Fibroblast of pulmonary artery (primary cell): Measurements from ENCODE around the gene XRN2.

Experiments used
- DNase-seq: peaks from one replicate; pipeline ENCODE4 v3.0.0-alpha.2; 2010; ENCODE audit warnings: low read depth
- H3K4me3 ChIP-seq: replicated peaks from 2 replicates; pipeline ENCODE4 v1.5.1; 2011; ENCODE audit warnings: low read depth, mild to moderate bottlenecking, control low read depth, low read length, moderate library complexity
- CTCF ChIP-seq: IDR thresholded peaks from 2 replicates; pipeline ENCODE4 v1.5.1; 2011; ENCODE audit warnings: mild to moderate bottlenecking, control low read depth, low read length, inconsistent platforms; ENCODE audit errors: missing control alignments

Gene XRN2

DNA sequence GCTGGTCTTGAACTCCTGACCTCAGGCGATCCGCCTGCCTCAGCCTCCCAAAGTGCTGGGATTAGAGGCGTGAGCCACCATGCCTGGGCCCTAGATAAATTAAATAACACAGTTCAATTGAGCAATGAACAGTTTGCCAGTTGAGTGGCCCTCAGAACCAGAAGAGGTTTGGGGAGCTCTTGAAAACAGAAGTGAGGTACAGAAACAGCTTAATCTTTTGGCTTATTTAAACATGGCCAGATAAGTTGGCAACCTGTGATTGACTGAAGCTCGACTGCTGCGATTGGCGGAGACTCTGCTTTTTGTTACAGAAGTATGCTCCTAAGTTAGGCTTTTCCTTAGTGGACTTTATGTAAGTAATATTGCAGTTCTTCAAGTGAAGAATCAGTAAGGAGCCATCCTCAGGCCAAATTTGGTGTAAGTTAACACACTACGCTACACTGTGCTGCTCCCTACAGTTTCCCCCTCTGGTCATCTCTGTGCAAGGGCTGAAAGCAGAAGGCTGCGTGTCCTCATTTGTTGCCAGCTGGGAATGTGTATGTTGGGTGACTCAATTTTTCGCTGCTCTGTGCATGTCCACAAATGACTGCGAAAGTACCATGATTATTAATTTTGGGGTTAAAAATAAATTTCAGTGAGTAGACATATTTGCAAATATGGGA is 9.8 kb downstream of the XRN2 start:
- DNase-seq = no peak
- no peak overlapping the region for H3K4me3 ChIP-seq
- TF ChIP-seq CTCF = no peak

DNA sequence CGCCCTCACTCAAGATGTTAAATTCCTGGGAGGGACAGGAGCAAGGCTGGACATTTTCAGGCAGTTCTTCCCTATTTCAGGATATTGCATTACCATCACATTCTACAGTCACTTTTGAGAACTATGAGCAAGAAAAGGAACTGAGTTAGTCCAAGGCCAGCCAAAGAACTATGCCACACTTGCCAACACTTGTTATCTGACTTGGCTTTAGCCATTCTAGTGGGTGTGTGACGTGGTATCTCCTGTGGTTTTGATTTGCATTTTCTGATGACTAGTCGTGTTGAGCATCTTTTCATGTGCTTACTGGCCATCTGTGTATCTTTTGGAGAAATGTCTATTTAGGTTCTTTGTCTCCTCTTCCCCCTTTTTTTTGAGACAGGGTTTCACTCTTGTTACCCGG is 12.0 kb downstream of the XRN2 start:
- peak; percentile 86 for DNase-seq
- TF ChIP-seq CTCF = no peak

DNA sequence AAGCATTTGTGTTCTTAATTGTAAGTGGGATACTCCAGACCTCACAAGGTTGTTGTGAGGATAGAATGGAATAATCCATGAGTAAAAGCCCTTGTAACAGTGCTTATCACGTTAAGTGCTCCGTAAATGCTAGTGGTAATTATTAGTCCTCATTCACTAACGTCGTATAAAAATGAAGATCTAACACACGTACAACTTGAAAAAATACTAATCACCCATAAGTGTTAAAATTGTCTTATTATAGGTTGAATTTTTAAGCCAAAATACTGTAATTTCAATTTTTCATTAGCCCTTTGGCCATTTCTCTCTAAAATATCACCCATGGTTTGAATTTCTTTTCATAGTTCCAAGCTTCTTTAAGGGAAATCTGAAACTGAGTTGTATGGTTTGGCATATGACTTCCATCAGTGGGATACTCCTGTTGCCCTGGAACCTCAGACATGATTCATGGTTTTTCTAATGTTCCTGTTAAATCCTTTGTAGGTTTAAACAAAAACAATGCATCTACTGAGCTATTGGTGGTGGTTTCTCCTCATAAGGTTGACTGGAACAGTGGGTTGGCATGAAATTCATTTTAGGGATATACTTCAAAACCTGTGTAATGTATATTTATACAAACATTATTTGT is 19.1 kb downstream of the XRN2 start:
- no peak overlapping the region for H3K4me3 ChIP-seq
- DNase-seq = no peak
- no peak for TF ChIP-seq CTCF

More for the DNA sequence above, 12.0 kb downstream of the XRN2 start:
- H3K4me3 ChIP-seq = no peak overlapping the region

DNA sequence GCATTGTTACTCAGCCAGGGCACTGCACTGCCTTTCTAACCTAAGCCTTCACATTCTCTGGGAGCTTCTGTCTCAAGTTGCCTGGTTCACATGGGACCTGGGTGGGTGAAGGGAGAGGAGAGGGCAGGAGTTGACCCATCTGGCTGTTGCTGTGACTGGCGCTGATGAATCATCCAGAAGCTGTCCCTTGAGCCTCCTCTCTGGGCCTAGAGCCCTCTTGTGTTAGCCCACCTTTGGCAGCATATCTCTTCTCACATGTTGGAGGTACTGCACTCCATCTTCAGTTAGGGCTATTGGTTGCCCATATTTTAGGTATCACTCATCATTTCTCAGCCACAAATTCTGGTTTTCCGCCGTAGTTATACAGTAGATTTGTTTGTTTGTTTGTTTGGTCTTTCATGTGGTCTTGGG is 19.8 kb downstream of the XRN2 start:
- no peak for DNase-seq
- TF ChIP-seq CTCF = no peak
- no peak overlapping the region for H3K4me3 ChIP-seq

DNA sequence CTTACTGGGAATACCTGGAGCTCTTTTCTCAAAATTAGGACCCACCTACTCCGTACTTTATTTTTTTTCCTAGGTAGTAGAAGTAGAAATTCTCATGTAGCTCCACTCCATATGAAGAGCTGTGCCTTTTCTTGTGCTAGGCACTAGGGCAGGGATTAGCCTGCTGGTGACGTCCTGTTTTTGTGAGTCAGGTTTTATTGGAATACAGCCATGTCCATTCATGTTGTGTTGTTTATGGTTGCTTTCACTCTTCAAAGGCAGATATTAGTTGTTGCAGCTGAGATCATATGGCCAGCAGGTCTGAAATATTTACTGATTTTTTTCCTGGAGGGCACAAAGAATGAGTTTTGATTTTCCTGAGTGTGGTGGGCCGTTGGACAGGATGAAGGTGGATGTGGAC is 20.5 kb downstream of the XRN2 start:
- DNase-seq = peak; percentile 91
- no peak overlapping the region for H3K4me3 ChIP-seq
- TF ChIP-seq CTCF = no peak

DNA sequence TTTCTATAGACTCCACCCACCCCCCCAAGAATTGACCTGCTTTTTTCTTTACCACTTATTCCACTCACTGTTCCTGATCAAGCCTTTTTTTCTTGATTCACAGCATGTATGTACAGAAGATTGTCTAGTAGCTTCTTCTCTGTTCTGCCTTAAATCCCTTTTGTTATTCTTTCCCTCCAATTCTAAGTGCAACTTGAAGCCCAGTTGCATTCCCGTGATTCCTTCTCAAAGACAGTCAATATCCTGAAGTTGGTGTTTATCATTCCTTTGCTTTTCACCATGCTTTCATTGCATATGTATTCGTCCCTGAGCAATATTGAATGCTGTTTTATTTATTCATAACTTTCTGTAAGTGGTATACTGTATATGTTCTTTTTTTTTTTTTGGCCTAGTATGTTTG is 21.0 kb downstream of the XRN2 start:
- no peak for TF ChIP-seq CTCF
- no peak overlapping the region for H3K4me3 ChIP-seq
- DNase-seq = no peak

DNA sequence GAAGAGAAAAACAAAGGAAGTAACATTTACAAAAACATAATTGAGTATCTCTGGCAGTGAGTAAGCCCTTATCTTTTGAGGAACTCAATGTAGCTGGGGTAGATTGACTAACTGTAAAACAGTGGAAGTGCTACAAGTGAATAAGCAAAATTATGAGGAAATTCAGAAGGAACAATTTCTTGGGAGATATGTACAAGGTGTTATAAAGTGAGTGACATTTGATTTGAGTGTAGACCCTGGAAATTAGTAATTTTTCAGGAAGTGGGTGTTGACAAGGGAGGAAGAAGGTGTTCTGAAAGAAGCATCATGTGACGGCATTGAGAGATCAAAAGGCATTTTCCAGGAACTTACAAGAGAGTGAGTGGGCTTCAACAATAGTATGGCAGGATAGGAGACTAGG is 22.2 kb downstream of the XRN2 start:
- DNase-seq = peak; percentile 44
- no peak overlapping the region for H3K4me3 ChIP-seq
- no peak for TF ChIP-seq CTCF
